ENCODE results near the gene AKR1B1.

- TF ChIP-seq, protein P1, sequence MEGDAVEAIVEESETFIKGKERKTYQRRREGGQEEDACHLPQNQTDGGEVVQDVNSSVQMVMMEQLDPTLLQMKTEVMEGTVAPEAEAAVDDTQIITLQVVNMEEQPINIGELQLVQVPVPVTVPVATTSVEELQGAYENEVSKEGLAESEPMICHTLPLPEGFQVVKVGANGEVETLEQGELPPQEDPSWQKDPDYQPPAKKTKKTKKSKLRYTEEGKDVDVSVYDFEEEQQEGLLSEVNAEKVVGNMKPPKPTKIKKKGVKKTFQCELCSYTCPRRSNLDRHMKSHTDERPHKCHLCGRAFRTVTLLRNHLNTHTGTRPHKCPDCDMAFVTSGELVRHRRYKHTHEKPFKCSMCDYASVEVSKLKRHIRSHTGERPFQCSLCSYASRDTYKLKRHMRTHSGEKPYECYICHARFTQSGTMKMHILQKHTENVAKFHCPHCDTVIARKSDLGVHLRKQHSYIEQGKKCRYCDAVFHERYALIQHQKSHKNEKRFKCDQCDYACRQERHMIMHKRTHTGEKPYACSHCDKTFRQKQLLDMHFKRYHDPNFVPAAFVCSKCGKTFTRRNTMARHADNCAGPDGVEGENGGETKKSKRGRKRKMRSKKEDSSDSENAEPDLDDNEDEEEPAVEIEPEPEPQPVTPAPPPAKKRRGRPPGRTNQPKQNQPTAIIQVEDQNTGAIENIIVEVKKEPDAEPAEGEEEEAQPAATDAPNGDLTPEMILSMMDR (conservative IDR thresholded peaks at IDR 0.05; ENCODE audit: low read depth, low read length) = no peak
- TF ChIP-seq RAD21 (IDR thresholded peaks at IDR 0.05; ENCODE audit: low read length) = no peak
- no peak for TF ChIP-seq USF2 (IDR thresholded peaks at IDR 0.05; ENCODE audit: low read depth, low read length)
- no peak for TF ChIP-seq RFX5 (IDR thresholded peaks at IDR 0.05; ENCODE audit: low read depth, low read length)
- no peak for TF ChIP-seq POLR2A (IDR thresholded peaks at IDR 0.05; ENCODE audit: low read depth, low read length)
- TF ChIP-seq, protein P2, sequence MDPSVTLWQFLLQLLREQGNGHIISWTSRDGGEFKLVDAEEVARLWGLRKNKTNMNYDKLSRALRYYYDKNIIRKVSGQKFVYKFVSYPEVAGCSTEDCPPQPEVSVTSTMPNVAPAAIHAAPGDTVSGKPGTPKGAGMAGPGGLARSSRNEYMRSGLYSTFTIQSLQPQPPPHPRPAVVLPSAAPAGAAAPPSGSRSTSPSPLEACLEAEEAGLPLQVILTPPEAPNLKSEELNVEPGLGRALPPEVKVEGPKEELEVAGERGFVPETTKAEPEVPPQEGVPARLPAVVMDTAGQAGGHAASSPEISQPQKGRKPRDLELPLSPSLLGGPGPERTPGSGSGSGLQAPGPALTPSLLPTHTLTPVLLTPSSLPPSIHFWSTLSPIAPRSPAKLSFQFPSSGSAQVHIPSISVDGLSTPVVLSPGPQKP (IDR thresholded peaks at IDR 0.05; ENCODE audit: borderline replicate concordance, low read depth, low read length) = no peak
- TF ChIP-seq MAZ (IDR thresholded peaks at IDR 0.05; ENCODE audit: borderline replicate concordance, low read depth, low read length) = no peak
- no peak for TF ChIP-seq NFE2L2 (IDR thresholded peaks at IDR 0.05; ENCODE audit: low read depth, low read length)
- TF ChIP-seq SMC3 (IDR thresholded peaks at IDR 0.05; ENCODE audit: low read depth, low read length) = no peak
- TF ChIP-seq MXI1 (IDR thresholded peaks at IDR 0.05; ENCODE audit: borderline replicate concordance, low read depth, low read length) = no peak
Observed at GRCh38 chr7:134469622-134470021, 10.7 kb upstream of the AKR1B1 start.

Measured in IMR-90 (cell line).